K562 (cell line): ENCODE measurements around the gene SRD5A1. TPM values are rescaled to one million over a fixed set of nuclear protein-coding genes. Genes with fewer than 3 reads are reported as not detected.

Experiments used
- ATAC-seq: fragments of 200-7000 bp; cut with Tn5 transposase; 3 replicates; pipeline ENCODE4 v1.9.1; 2020; ENCODE audit warnings: moderate library complexity
- BruUV-seq: library from RNA; stranded (reverse); fragments of 400-500 nt; replicated peaks from 2 replicates; lab custom pipeline; 2021; lab: Mats Ljungman, UMichigan
- CTCF ChIA-PET: fragments of 300-600 bp; formaldehyde crosslinking; extraction: SDS; loops from one replicate; lab custom pipeline; 2021; ENCODE audit warnings: low intra/inter-chr PET ratio; lab: Yijun Ruan, JAX
- POLR2A ChIA-PET: fragments of 300-600, 350-650 bp; sonication (Branson Sonifier 250); formaldehyde crosslinking; extraction: SDS; loops from one replicate; lab custom pipeline; 2021; ENCODE audit warnings: antibody characterized with exemption, inconsistent platforms; lab: Yijun Ruan, JAX
- DNase-seq, 4 experiments: peaks; one replicate each; pipeline versions ENCODE4 v3.0.0 to v3.0.0-alpha.2; 2011 to 2018; ENCODE audit warnings: low spot score in 3 of 4, mixed read lengths in 3 of 4; ENCODE audit errors: extremely low read depth in 1 of 4
- FAIRE-seq: peaks from 2 replicates; lab custom pipeline; 2011; peaks lifted over from hg19 to GRCh38; lab: Jason Lieb, UNC
- H2AFZ ChIP-seq: 2 replicates; pipeline ENCODE4 v1.6.0; 2011; ENCODE audit warnings: low read depth, low read length, control low read depth, inconsistent platforms
- H3K27ac ChIP-seq: fragments of 200-600 bp; 3 replicates; pipeline ENCODE4 v1.8.0; 2011; ENCODE audit warnings: low read depth, mild to moderate bottlenecking, control low read depth, inconsistent platforms, low read length, moderate library complexity, mixed read lengths; ENCODE audit errors: extremely low read depth
- H3K27me3 ChIP-seq, 2 experiments: fragments of 300-600 bp in 1 of 2; 2 replicates in 1 of 2; 3 replicates in 1 of 2; pipeline versions ENCODE4 v1.6.0 to v1.8.0; 2011; ENCODE audit warnings: inconsistent platforms in 2 of 2, low read length in 2 of 2, mild to moderate bottlenecking in 1 of 2, mixed read lengths in 1 of 2, moderate library complexity in 1 of 2; ENCODE audit not compliant: control insufficient read depth in 2 of 2, insufficient read depth in 2 of 2
- H3K36me3 ChIP-seq: fragments of 300-600 bp; 3 replicates; pipeline ENCODE4 v1.8.0; 2011; ENCODE audit warnings: mild to moderate bottlenecking, low read length, inconsistent platforms; ENCODE audit not compliant: control insufficient read depth, insufficient read depth
- H3K4me1 ChIP-seq, 2 experiments: fragments of 200-600 bp in 1 of 2; replicated peaks in 1 of 2; 2 replicates in 1 of 2; 3 replicates in 1 of 2; pipeline versions ENCODE4 v1.5.1 to v1.8.0; 2011; ENCODE audit warnings: inconsistent platforms in 2 of 2, low read length in 2 of 2, mild to moderate bottlenecking in 1 of 2, mixed read lengths in 1 of 2, moderate library complexity in 1 of 2; ENCODE audit not compliant: control insufficient read depth in 2 of 2, insufficient read depth in 2 of 2
- H3K4me2 ChIP-seq: 2 replicates; pipeline ENCODE4 v1.6.1; 2011; ENCODE audit warnings: low read length, control low read depth, inconsistent platforms, mixed read lengths; ENCODE audit not compliant: insufficient read depth
- H3K4me3 ChIP-seq: fragments of 200-600 bp; sonication (generic), shearing (Covaris generic); 2 replicates; pipeline ENCODE4 v1.5.1; 2016; ENCODE audit warnings: control low read depth, inconsistent platforms
- H3K79me2 ChIP-seq: fragments of 200-600 bp; 3 replicates; pipeline ENCODE4 v1.8.0; 2011; ENCODE audit warnings: low read length, inconsistent platforms; ENCODE audit not compliant: control insufficient read depth, insufficient read depth
- H3K9ac ChIP-seq, 2 experiments: 2 replicates each; pipeline versions ENCODE4 v1.6.0 to v1.6.1; 2011; ENCODE audit warnings: low read depth in 2 of 2, low read length in 2 of 2, control low read depth in 1 of 2, inconsistent platforms in 1 of 2, mild to moderate bottlenecking in 1 of 2, mixed read lengths in 1 of 2; ENCODE audit not compliant: insufficient read depth in 1 of 2
- H3K9me1 ChIP-seq: one replicate; pipeline ENCODE4 v1.6.0; 2011; ENCODE audit warnings: inconsistent platforms, mild to moderate bottlenecking, low read length, moderate library complexity; ENCODE audit not compliant: control insufficient read depth, insufficient read depth
- H3K9me3 ChIP-seq: replicated peaks from 2 replicates; pipeline ENCODE4 v1.5.1; 2011; ENCODE audit warnings: low read depth, low read length, inconsistent platforms; ENCODE audit not compliant: control insufficient read depth, insufficient read depth
- H4K20me1 ChIP-seq: replicated peaks from 2 replicates; pipeline ENCODE4 v1.6.1; 2011; ENCODE audit warnings: low read length, inconsistent platforms, mixed read lengths; ENCODE audit not compliant: control insufficient read depth, insufficient read depth
- CBX2 ChIP-seq: fragments of 200-600 bp; sonication (generic); IDR thresholded peaks from one replicate; pipeline ENCODE4 v1.6.1; 2012; ENCODE audit warnings: mild to moderate bottlenecking, low read length, inconsistent platforms; ENCODE audit not compliant: insufficient read depth, poor library complexity, severe bottlenecking
- CBX8 ChIP-seq: fragments of 200-600 bp; sonication (generic); IDR thresholded peaks from 2 replicates; pipeline ENCODE4 v1.6.1; 2012; ENCODE audit warnings: borderline replicate concordance, mixed run types, low read depth, mild to moderate bottlenecking, moderate library complexity, mixed read lengths, low read length, control low read depth, inconsistent platforms; ENCODE audit not compliant: poor library complexity, severe bottlenecking; ENCODE audit errors: extremely low read depth
- CCNT2 ChIP-seq: IDR thresholded peaks from 2 replicates; pipeline ENCODE4 v1.6.1; 2011; ENCODE audit warnings: borderline replicate concordance, low read depth, mild to moderate bottlenecking, moderate library complexity, mixed read lengths, low read length; ENCODE audit not compliant: insufficient read length; ENCODE audit errors: extremely low read depth
- DACH1 ChIP-seq: fragments of 450-650 bp; IDR thresholded peaks from 2 replicates; pipeline ENCODE4 v1.6.1; 2018; ENCODE audit not compliant: partially characterized antibody
- DNMT1 ChIP-seq: fragments of 450-650 bp; IDR thresholded peaks from 2 replicates; pipeline ENCODE4 v1.6.1; 2016; ENCODE audit warnings: antibody characterized with exemption, mild to moderate bottlenecking
- GTF2E2 ChIP-seq: fragments of 200-800 bp; sonication (Bioruptor generic); IDR thresholded peaks from 2 replicates; pipeline ENCODE4 v1.6.1; 2016; ENCODE audit warnings: missing genetic modification characterization, missing compliant biosample characterization
- MAFK ChIP-seq: IDR thresholded peaks from 2 replicates; pipeline ENCODE4 v1.6.1; 2011; ENCODE audit warnings: low read length, improper control_type of control experiment
- MAZ ChIP-seq, 2 experiments: fragments of 450-650 bp in 1 of 2; sonication (generic) in 1 of 2; formaldehyde crosslinking; IDR thresholded peaks in 1 of 2; conservative IDR thresholded peaks in 1 of 2; 2 replicates each; pipeline versions ENCODE4 v1.4.0 to v1.5.0; 2020; ENCODE audit warnings: mild to moderate bottlenecking in 1 of 2, missing genetic modification reagents in 1 of 2
- ZBTB7A ChIP-seq: IDR thresholded peaks from 2 replicates; pipeline ENCODE4 v1.6.1; 2011; ENCODE audit warnings: low read depth, mild to moderate bottlenecking, low read length, moderate library complexity, borderline replicate concordance; ENCODE audit not compliant: control insufficient read depth
- ZNF274 ChIP-seq: IDR thresholded peaks from 2 replicates; pipeline ENCODE4 v1.6.1; 2011; ENCODE audit warnings: low read depth, mild to moderate bottlenecking, low read length, moderate library complexity, borderline replicate concordance
- ZNF696 ChIP-seq: fragments of 250-450 bp; sonication (Bioruptor Pico); conservative IDR thresholded peaks from 2 replicates; pipeline ENCODE4 v1.4.0; 2020; ENCODE audit warnings: mild to moderate bottlenecking, moderate library complexity
- WGBS: fragments of 100-300 bp; shearing (Covaris generic); methylation state at CpG from one replicate; pipeline ENCODE4 v1.1.6; 2016; ENCODE audit warnings: low coverage, mixed read lengths; ENCODE audit not compliant: insufficient coverage; ENCODE audit errors: missing lambda C conversion rate; 5-methylcytosine and 5-hydroxymethylcytosine counted together
- in situ Hi-C: fragments of 300-500 bp; cut with MboI; formaldehyde crosslinking; loops from 4 replicates; pipeline ENCODE4 v1.15.0; 2018; ENCODE audit warnings: inconsistent platforms, mixed read lengths
- intact Hi-C: fragments of 100-400 bp; cut with micrococcal nuclease; formaldehyde crosslinking; loops from 2 replicates; pipeline ENCODE4 v1.14.2; 2022
- polyA plus RNA-seq, 8 experiments: library from polyadenylated mRNA; depleted of rRNA in 4 of 8; stranded (reverse) in 5 of 8; unstranded in 3 of 8; fragments of >200 nt; fragmentation: Nextera tagmentation in 2 of 8; fragmentation: Illumina TruSeq in 1 of 8; extraction: Ambion mirVana in 2 of 8; extraction: Trizol in 1 of 8; gene quantifications; 2 replicates each; pipeline versions ENCODE4 v1.2.1 to v1.2.3, GENCODE V29; 2011 to 2014; ENCODE audit warnings: inconsistent platforms in 1 of 8, missing spikeins in 1 of 8
- total RNA-seq, 7 experiments: library from RNA; depleted of rRNA in 6 of 7; stranded (reverse); fragments of >200 nt in 6 of 7; fragmentation: Illumina TruSeq in 2 of 7; extraction: Trizol in 2 of 7; gene quantifications; 2 replicates each; pipeline versions ENCODE4 v1.2.1 to v1.2.3, GENCODE V29; 2011 to 2021; ENCODE audit warnings: low replicate concordance in 1 of 7
- TF ChIP-seq, protein P1 (sequence below): sonication (generic); formaldehyde crosslinking; IDR thresholded peaks from 2 replicates; pipeline ENCODE4 v1.8.0; 2022; ENCODE audit warnings: missing genetic modification reagents, mild to moderate bottlenecking, borderline replicate concordance
- TF ChIP-seq, protein P2 (sequence below), 2 experiments: fragments of 450-650 bp; conservative IDR thresholded peaks; 2 replicates each; pipeline ENCODE4 v1.6.1; 2017; ENCODE audit warnings: mild to moderate bottlenecking in 2 of 2, moderate library complexity in 2 of 2
- TF ChIP-seq, protein P3 (sequence below), 2 experiments: fragments of 450-650 bp in 1 of 2; sonication (generic) in 1 of 2; formaldehyde crosslinking; conservative IDR thresholded peaks; 2 replicates each; pipeline versions ENCODE4 v1.4.0 to v1.8.1; 2020 to 2022; ENCODE audit warnings: mild to moderate bottlenecking in 1 of 2, missing genetic modification reagents in 1 of 2

Gene SRD5A1
- total and polyA plus RNA-seq, 9 of the 15 experiments (the other 6 are each of a cell fraction or from before 2014, with no cell fraction given): 1.3 to 22.6 (median 8.1) TPM

- H3K9ac ChIP-seq: peak overlapping the region; percentile 95 to 96
- H3K36me3 ChIP-seq: peaks cover 24% of the 10 kb centered on the region
- H3K4me2 ChIP-seq: peak overlapping the region; percentile 91
- H3K4me3 ChIP-seq: peak overlapping the region; percentile 83
- ChIA-PET POLR2A (interaction anchor here (0.6 to 1.6 kb wide), 7 partner anchors 10 to 1715 kb away, joined by 3 to 7 read pairs (median 4); partner anchors contain the start of genes NSUN2 and SRD5A1), CTCF (no interaction called here)
- WGBS: under 1% methylated on average over 57 of the region's 85 CpGs
- H3K4me1 ChIP-seq: peaks cover 29 to 35% of the 10 kb centered on the region in 2 experiments; a peak in 4 of 5 replicates
- ATAC-seq (peak; percentile 82), DNase-seq (peak; percentile 93 to 99 (median 96)), FAIRE-seq (peak; percentile 91)
- no peaks in the 10 kb centered on the region for H3K9me3 ChIP-seq
- peak overlapping the region; percentile 94 for H3K27ac ChIP-seq
- peaks cover 37% of the 10 kb centered on the region for H3K79me2 ChIP-seq
- H4K20me1 ChIP-seq: peaks cover 33% of the 10 kb centered on the region
- no peaks in the 10 kb centered on the region for H3K27me3 ChIP-seq
- intact Hi-C loops (loop anchor here (1.0 to 10.0 kb wide), 2 partner anchors 79 to 338 kb away; partner anchors contain the start of genes MED10, NSUN2 and SRD5A1), in situ Hi-C loops (no loop called here)
- no TSS peak for BruUV-seq
- peaks cover 19% of the 10 kb centered on the region for H3K9me1 ChIP-seq
- peak overlapping the region; percentile 85 for H2AFZ ChIP-seq
- TF ChIP-seq, protein P1, sequence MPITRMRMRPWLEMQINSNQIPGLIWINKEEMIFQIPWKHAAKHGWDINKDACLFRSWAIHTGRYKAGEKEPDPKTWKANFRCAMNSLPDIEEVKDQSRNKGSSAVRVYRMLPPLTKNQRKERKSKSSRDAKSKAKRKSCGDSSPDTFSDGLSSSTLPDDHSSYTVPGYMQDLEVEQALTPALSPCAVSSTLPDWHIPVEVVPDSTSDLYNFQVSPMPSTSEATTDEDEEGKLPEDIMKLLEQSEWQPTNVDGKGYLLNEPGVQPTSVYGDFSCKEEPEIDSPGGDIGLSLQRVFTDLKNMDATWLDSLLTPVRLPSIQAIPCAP (CRISPR knock-in tag): no peak
- TF ChIP-seq CBX2 (no peak), MAZ (CRISPR knock-in tag; conservative IDR thresholded peaks at IDR 0.05 in 1 of 2, IDR thresholded peaks at IDR 0.05 in 1 of 2) (peak; percentile 91 to 99), DACH1 (no peak), GTF2E2 (tag) (no peak; the same call in 1 of the 2 replicates), DNMT1 (no peak), MAFK (no peak), ZNF274 (no peak; the same call in 1 of the 2 replicates), CBX8 (no peak), ZBTB7A (peak; percentile 95), CCNT2 (peak; percentile 84), ZNF696 (CRISPR knock-in tag) (no peak)
- TF ChIP-seq, protein P2, sequence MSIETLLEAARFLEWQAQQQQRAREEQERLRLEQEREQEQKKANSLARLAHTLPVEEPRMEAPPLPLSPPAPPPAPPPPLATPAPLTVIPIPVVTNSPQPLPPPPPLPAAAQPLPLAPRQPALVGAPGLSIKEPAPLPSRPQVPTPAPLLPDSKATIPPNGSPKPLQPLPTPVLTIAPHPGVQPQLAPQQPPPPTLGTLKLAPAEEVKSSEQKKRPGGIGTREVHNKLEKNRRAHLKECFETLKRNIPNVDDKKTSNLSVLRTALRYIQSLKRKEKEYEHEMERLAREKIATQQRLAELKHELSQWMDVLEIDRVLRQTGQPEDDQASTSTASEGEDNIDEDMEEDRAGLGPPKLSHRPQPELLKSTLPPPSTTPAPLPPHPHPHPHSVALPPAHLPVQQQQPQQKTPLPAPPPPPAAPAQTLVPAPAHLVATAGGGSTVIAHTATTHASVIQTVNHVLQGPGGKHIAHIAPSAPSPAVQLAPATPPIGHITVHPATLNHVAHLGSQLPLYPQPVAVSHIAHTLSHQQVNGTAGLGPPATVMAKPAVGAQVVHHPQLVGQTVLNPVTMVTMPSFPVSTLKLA (conservative IDR thresholded peaks at IDR 0.05): peak; percentile 84 to 94
- TF ChIP-seq, protein P3, sequence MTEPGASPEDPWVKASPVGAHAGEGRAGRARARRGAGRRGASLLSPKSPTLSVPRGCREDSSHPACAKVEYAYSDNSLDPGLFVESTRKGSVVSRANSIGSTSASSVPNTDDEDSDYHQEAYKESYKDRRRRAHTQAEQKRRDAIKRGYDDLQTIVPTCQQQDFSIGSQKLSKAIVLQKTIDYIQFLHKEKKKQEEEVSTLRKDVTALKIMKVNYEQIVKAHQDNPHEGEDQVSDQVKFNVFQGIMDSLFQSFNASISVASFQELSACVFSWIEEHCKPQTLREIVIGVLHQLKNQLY (CRISPR knock-in tag; conservative IDR thresholded peaks at IDR 0.05): peak in 1 of 2 experiments; percentile 62; a peak in 1 of 4 replicates
These were observed 79.5 kb downstream of the SRD5A1 start for GRCh38 chr5:6712577-6713273.
